Upper lobe of left lung (tissue), 4 donors: Measurements from ENCODE around the gene RXRB.
A peak's percentile ranks its signal among the peaks of the same experiment; 100 is the strongest.

Source experiments
- CTCF ChIP-seq, 6 experiments: fragments of 450-650 bp in 4 of 6; fragments of 200-600 bp in 2 of 6; sonication (generic) in 2 of 6; IDR thresholded peaks; one replicate each; pipeline ENCODE4 v1.5.1; 2016 to 2019; ENCODE audit warnings: antibody characterized with exemption in 6 of 6
- EP300 ChIP-seq, 4 donors: sonication (generic); formaldehyde crosslinking; IDR thresholded peaks; one replicate each; pipeline ENCODE4 v1.5.1; 2017; ENCODE audit warnings: antibody characterized with exemption in 4 of 4, control low read depth in 2 of 4
- POLR2A ChIP-seq, 4 donors: fragments of 450-650 bp; IDR thresholded peaks; one replicate each; pipeline ENCODE4 v1.5.1; 2016 to 2017; ENCODE audit warnings: antibody characterized with exemption in 4 of 4, mild to moderate bottlenecking in 2 of 4
- POLR2AphosphoS5 ChIP-seq, 2 donors: sonication (generic); formaldehyde crosslinking; IDR thresholded peaks; one replicate each; pipeline ENCODE4 v1.5.1; 2017; ENCODE audit warnings: antibody characterized with exemption in 2 of 2

- TF ChIP-seq CTCF (IDR thresholded peaks at IDR 0.05) (peak; percentile 53 to 75 (median 66)), EP300 (IDR thresholded peaks at IDR 0.05) (no peak), POLR2AphosphoS5 (IDR thresholded peaks at IDR 0.05) (no peak), POLR2A (IDR thresholded peaks at IDR 0.05) (no peak)
Measured at GRCh38 chr6:33147807-33148666, 52.4 kb downstream of the RXRB start.
